Measurements from ENCODE around the gene P2RY6.

Gene P2RY6

GRCh38 chr11:73281796-73282660, 9.9 kb downstream of the P2RY6 start:
- no peak for DNase-seq

- DNase-seq: no peak
Observed at GRCh38 chr11:73283276-73284000, 11.3 kb downstream of the P2RY6 start.

- no peak for DNase-seq
Observed at GRCh38 chr11:73284106-73284505, 12.0 kb downstream of the P2RY6 start.

- DNase-seq: no peak
Observed at GRCh38 chr11:73285721-73286120, 13.6 kb downstream of the P2RY6 start.

- DNase-seq: no peak
Observed at GRCh38 chr11:73286240-73286810, 14.2 kb downstream of the P2RY6 start.

GRCh38 chr11:73287400-73288101, 15.4 kb downstream of the P2RY6 start:
- no peak for DNase-seq

GRCh38 chr11:73288192-73288872, 16.2 kb downstream of the P2RY6 start:
- peak; percentile 83 to 89 for DNase-seq

GRCh38 chr11:73288873-73289707, 17.0 kb downstream of the P2RY6 start:
- DNase-seq: peak; percentile 58 to 65

- DNase-seq: no peak
Observed at GRCh38 chr11:73290536-73290935, 18.4 kb downstream of the P2RY6 start.

GRCh38 chr11:73291196-73291595, 19.1 kb downstream of the P2RY6 start:
- no peak for DNase-seq

- DNase-seq: peak in 1 of 2 experiments; percentile 44
Observed at GRCh38 chr11:73291781-73292524, 19.8 kb downstream of the P2RY6 start.

GRCh38 chr11:73292525-73292894, 20.4 kb downstream of the P2RY6 start:
- DNase-seq: peak; percentile 67 to 68

GRCh38 chr11:73293356-73293936, 21.3 kb downstream of the P2RY6 start:
- DNase-seq: no peak

- DNase-seq: no peak
Observed at GRCh38 chr11:73294604-73295003, 22.5 kb downstream of the P2RY6 start.

- DNase-seq: peak; percentile 84 to 91
Observed at GRCh38 chr11:73295241-73295995, 23.3 kb downstream of the P2RY6 start.

GRCh38 chr11:73295996-73296318, 23.8 kb downstream of the P2RY6 start:
- DNase-seq: no peak

GRCh38 chr11:73296501-73297230, 24.5 kb downstream of the P2RY6 start:
- DNase-seq: no peak

GRCh38 chr11:73297231-73297590, 25.1 kb downstream of the P2RY6 start:
- no peak for DNase-seq

GRCh38 chr11:73297702-73298101, 25.6 kb downstream of the P2RY6 start:
- DNase-seq: no peak
